Cerebellar cortex (tissue), 1 donor: ENCODE results near the gene CLEC16A.
"Not testable (repeated sequence)": the region's sequence is repeated elsewhere in the genome, so short reads cannot be mapped to it uniquely, and the experiment has no call there.

ENCODE experiments used
- DNase-seq: peaks from one replicate; pipeline ENCODE4 v3.0.0-alpha.2; 2015; ENCODE audit warnings: low spot score

Gene CLEC16A

GRCh38 chr16:10939649-10940234, 4.6 kb upstream of the CLEC16A start:
- DNase-seq = peak; percentile 53

- DNase-seq = peak; percentile 38
Observed at GRCh38 chr16:10940501-10941079, 3.8 kb upstream of the CLEC16A start.

GRCh38 chr16:10941127-10941933, 3.0 kb upstream of the CLEC16A start:
- DNase-seq = no peak

DNA sequence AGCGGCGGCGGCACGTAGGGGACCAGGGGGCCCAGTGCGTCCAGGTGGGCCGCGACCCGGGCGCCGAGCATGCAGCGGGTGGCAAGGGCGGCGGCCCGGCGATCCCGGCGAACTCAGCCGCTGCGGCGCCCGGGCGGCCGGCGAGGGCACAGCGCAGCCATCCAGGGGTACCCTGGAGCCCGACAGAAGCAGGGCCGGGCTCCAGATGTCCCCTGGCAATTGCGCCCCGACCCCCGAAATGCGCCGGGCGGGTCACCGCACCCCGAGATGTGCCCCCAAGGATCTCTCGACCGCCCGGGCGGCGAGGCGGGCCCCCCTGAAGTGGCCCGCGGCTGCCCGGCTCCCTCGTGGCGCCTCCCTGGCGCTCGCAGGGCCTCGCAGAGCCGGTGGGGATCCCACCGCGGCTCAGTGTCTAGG, 2.4 kb upstream of the CLEC16A start:
- DNase-seq = not testable (repeated sequence)

DNA sequence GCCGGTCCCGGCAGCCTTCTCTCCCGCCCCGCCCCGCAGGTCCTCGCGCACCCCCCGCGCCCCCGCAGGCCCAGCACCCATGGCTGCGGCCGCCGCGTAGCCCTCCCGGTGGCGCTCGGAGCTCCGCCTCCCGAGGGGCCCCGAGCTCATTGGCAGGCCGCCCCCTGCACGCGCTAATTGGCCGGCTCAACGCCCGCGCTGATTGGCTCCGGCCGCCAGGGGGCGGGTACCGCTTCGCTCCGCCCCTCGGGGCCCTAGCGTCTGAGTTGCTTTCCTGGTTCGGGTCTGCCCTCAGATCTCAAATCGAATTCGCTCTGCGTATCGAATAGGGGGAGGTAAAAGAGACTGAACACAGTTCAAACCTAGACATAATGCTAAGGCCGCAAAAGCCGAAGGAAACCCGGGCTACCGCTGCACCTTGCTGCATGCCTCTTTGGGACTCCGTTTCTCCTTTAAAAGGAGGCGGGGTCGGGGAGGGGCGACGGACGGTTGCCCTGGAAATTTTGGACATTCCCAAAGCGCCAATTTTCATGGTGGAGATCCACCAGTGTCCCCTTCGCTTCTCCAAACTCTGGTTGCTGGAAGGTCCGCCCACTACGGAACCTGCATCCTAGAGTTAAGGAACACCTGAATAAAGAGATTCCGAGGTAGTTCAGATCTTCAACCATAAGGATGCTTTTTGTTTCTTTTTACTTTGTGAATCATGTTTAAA, 1.9 kb upstream of the CLEC16A start, which contains the start of gene DEXI:
DEXI (minus strand) TSS at position 117 of the 712 bp plus-strand sequence. CDS start 463 bp downstream, outside the sequence.
- DNase-seq = peak; percentile 92

DNA sequence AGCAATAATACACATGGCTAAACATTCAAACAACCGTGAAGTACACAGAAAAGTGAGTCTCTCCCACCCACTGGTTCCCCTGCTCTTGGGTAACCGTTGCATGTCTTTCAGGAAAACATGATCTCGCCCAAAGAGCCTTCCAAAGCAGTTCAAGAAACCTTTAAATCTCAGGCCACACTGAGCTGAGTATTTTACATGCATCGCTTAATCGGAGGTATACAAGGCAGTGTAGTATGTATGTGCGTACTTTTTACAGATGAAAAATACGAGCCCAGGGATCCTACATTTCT, 1.4 kb upstream of the CLEC16A start:
- no peak for DNase-seq

DNA sequence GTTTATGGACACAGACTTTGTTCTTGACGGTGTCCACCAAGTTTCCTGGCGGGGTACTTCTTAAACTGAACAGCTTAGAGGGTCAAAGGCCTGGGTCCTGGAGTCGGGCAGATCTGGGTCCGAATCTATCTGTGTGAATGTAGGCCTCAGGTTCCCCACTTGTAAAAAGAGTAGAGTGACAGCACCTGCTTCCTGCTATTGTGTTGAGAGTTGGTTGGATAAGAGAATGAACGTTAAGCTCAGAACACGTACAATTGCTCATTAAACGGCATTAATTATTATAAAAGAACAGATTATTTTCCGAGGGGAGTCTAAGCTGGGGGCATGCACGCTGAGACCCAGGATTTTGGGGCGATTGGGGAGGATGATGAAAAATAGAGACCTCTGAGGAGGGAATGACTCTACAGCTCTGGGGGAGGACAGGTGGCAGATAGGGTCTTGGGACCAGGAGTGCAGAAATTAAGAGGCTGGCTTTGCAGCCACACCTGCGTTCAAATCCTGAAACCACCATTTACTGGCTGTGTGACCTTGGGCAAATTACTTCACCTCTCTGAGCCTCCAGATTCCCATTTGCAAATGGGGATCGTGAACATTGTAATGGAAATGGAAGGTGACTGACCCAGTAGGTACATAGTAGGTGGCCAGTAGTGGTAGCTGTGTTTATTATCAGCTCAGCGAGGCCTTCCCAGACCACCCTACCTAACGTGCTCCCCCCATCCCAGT, 862 bp downstream of the CLEC16A start:
- DNase-seq = no peak

DNA sequence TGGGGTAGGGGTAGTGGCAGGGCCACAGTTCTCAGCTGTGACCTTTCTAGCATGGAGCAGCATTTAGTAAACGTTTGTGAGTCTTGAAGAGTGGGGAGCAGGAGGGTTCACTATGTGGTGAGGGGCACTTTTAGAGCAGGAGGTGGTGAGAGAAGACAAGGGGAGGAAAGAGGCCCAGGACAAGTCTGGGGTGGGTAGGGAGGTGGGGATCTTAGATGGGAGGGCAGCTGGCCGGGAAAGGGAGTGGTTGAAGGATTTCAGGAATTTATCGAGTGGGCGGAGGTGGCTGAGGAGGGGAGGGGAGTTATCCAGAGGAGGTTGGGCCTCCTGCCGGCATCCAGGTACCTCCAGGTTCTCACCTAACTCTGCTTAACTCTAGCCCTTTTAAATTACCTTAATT, 1.9 kb downstream of the CLEC16A start:
- DNase-seq = no peak

DNA sequence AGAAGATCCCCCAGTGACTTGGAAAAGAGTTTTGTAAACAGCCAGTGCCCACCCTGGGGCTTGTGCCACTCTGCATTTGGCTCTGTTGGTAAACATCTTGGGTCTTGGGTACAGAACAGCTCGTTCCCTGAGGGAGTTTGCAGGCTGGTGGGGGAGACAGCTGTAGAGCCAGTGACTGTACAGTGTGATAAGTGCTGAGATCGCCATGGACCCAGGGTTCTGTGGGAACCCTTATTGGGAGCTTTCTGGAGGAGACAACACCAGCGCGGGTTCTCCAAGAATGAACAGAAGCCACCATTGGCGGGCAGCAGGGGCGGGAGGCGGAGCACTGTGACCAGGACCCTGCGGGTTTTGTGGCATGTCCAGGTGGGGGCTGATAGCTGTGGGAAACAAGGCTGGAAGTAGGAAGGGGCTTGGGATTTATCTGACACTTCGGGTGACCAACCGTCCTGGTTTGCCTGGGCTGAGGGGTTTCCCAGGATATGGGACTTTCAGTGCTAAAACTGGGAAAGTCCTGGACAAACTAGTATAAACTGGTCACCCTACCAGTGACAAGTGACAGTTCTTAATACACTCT, 2.9 kb downstream of the CLEC16A start:
- DNase-seq = no peak

- DNase-seq = peak; percentile 50
Observed at GRCh38 chr16:10949424-10949970, 5.1 kb downstream of the CLEC16A start.

- peak; percentile 91 for DNase-seq
Observed at GRCh38 chr16:10950393-10950792, 6.0 kb downstream of the CLEC16A start.

- no peak for DNase-seq
Observed at GRCh38 chr16:10951026-10951425, 6.7 kb downstream of the CLEC16A start.

- DNase-seq = no peak
Observed at GRCh38 chr16:10954903-10955302, 10.5 kb downstream of the CLEC16A start.

GRCh38 chr16:10957771-10958482, 13.6 kb downstream of the CLEC16A start:
- no peak for DNase-seq

DNA sequence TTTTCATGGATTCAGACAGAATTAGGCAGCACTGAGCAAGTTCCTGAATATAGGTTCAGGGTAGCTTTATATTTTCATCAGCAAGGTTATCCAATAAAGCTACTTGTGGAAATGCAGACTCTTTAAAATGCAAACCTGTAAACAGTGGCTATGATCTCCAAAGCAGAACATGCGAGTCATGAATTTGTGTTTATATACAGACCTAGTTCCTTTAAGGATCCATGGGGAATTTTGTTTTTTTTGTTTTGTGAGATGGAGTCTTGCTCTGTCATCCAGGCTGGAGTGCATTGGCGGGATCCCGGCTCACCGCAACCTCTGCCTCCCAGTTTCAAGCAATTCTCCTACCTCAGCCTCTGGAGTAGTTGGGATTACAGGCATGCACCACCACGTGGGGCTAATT, 14.8 kb downstream of the CLEC16A start:
- DNase-seq = no peak

- no peak for DNase-seq
Observed at GRCh38 chr16:10961231-10961630, 16.9 kb downstream of the CLEC16A start.

DNA sequence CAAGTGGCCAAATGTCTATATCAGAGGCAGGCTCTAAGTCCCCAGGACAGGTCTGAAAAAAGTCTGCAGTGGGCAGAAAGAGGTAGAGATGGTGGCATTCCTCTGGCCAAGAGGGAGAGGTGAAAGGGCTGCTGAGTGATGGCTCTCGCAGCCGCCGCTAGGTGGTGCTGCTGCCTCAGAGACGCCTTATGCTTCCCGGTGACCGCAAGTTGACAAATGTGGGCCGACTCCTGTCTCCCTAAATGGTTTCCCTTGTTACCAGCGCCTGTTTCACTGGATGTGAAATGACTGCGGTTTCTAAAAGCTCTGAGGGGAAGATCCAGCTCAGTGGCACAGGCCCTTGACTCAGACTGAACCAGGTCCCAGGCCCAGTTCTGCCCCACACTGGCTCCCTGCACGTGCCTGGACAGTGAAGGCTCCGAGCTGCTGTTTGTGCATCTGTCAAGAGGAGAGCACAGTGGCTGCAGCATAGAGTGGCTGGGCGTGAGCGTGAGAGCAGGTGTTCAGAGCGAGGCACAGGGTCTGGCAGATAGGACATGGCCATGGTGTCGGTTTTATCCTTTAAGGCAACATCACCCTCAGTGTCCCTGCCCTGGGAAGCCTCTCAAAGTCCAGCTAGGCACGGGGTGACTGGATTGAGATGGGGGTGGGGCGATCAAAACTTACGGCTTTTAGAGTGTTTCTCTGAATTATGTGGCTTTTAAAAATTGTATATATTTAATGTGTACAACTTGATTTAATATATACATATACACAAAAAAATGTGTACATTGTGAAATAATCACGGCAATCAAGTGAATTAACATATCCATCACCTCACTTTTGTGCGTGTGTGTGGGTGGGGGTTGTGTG, 19.9 kb downstream of the CLEC16A start:
- DNase-seq = peak; percentile 85

DNA sequence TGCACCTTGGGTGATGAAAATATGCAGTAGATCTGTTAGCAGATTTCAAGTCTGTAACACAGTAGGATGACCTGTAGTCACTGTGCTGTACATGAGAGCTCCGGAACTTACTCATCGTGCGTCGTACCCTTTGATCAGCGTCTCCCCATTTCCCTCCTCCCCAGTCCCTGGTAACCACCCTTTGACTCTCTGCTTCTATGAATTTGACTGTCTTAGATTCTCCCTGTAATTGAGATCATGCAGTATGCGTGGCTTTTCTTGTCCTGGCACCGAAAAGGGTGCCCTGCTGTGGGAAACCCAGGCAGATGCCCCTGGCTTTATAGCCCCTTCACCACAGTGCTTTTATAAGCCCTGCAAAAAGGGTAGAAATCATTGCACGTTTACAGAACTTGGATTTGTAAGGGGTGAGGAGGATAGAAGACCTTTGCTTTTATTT, 20.5 kb downstream of the CLEC16A start:
- DNase-seq = no peak

GRCh38 chr16:10965440-10966061, 21.2 kb downstream of the CLEC16A start:
- DNase-seq = no peak
